Suprapubic skin (tissue), 4 donors: ENCODE measurements around the gene KCNIP4.

ENCODE experiments used
- CTCF ChIP-seq, 2 donors: fragments of 200-600 bp in 1 of 2; fragments of 450-650 bp in 1 of 2; sonication (generic) in 1 of 2; IDR thresholded peaks; one replicate each; pipeline ENCODE4 v1.5.1; 2016 to 2019; ENCODE audit warnings: antibody characterized with exemption in 2 of 2, mild to moderate bottlenecking in 1 of 2, moderate library complexity in 1 of 2
- EP300 ChIP-seq: sonication (generic); formaldehyde crosslinking; IDR thresholded peaks from one replicate; pipeline ENCODE4 v1.6.1; 2017; ENCODE audit warnings: antibody characterized with exemption
- POLR2A ChIP-seq, 2 donors: fragments of 450-650 bp; IDR thresholded peaks; one replicate each; pipeline ENCODE4 v1.6.1; 2017; ENCODE audit warnings: antibody characterized with exemption in 2 of 2, mild to moderate bottlenecking in 2 of 2, moderate library complexity in 2 of 2
- POLR2AphosphoS5 ChIP-seq, 3 donors: sonication (generic); formaldehyde crosslinking; IDR thresholded peaks; one replicate each; pipeline ENCODE4 v1.6.1; 2017; ENCODE audit warnings: antibody characterized with exemption in 3 of 3

- TF ChIP-seq CTCF (IDR thresholded peaks at IDR 0.05), result no peak
- no peak for TF ChIP-seq POLR2A (IDR thresholded peaks at IDR 0.05)
- TF ChIP-seq POLR2AphosphoS5 (IDR thresholded peaks at IDR 0.05), result no peak
- no peak for TF ChIP-seq EP300
These were observed 809.2 kb downstream of the KCNIP4 start for GRCh38 chr4:21139327-21139726.
